Measurements from ENCODE around the gene RBSN.
A peak's percentile ranks its signal among the peaks of the same experiment; 100 is the strongest.
"Not testable (repeated sequence)": the region's sequence is repeated elsewhere in the genome, so short reads cannot be mapped to it uniquely, and the experiment has no call there.

Gene RBSN

DNA sequence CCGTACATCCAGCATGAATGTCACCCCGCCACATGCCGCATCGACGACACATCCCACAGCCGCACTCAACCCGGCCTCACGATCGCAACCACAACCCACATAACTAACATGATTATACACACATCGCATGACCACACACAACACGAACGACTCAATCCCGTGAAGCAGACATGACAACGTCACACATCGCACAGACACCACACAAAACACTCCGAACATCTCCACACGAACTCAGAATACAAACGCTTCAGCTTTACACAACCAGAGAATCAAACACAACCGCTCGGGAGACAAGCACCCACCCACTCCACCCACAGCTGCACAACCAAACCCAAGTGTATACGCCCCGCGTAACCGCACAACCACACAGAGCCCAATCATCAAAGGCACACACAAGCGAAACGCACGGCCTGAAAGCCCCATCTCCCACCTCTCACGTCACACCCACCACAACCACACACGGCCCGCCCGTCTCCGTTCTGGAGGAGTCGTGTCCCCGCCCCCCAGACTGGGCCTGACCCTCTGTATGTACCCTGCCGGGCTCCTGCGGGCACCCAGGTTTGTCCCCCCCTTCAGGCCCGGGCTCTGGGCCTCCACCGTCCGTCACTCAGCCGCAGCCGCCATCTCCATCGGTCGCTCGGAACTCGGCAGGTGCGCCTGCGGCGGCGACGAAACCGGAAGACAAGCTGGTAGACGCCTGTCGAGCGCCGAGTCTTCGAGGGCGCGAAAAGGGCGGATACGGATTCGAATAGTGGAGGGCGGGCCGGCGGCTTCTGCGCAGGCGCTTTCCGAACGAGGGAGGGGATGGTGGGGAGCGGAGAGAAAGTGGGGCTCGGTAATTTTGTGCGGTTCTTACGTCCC, at the start of gene RBSN:
Gene RBSN, minus strand, starts transcription at position 646 of the 861 bp plus-strand sequence. CDS start 3,028 bp downstream, outside the sequence.
- DNase-seq, result peak; percentile 92 to 94

DNA sequence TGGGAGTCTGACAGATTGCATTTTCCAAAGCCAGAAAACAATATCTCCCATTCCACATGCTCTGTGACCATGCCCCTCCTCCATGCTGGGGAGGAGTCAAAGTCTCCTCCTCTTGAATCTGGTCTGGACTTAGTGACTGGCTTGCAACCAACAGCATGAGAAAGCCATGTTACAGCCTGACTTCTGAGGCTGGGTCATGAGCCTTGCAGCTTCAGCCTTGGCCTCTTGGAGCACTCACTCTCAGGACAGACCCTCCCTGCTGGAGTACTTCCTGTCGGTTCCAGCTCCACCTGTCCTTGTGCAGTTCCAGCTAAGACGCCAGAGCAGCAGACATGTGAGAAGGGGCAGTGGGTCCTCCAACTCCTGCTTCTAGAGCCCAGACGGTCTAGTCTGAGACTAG, 49.7 kb upstream of the RBSN start:
- DNase-seq, result no peak

GRCh38 chr3:15136885-15137284, 37.9 kb upstream of the RBSN start:
- DNase-seq, result not testable (repeated sequence)

GRCh38 chr3:15134968-15135367, 36.0 kb upstream of the RBSN start:
- DNase-seq, result not testable (repeated sequence)

DNA sequence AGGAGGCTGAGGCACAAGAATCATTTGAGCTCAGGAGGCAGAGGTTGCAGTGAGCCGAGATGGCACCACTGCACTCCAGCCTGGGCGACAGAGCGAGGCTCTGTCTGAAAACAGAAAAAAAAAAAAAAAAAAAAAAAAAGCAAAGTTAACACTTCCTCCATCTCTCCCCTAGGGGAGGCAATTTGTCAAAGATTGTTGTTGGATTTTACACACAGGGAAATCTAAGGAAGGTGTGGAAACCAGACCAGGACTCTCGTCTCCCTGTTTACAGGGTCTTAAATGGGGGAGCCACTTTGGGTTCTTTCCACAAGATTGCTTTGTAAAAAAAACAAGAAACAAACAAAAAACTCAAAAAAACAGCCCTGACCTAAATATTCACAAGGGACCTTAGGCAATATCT, 29.5 kb upstream of the RBSN start:
- not testable (repeated sequence) for DNase-seq

DNA sequence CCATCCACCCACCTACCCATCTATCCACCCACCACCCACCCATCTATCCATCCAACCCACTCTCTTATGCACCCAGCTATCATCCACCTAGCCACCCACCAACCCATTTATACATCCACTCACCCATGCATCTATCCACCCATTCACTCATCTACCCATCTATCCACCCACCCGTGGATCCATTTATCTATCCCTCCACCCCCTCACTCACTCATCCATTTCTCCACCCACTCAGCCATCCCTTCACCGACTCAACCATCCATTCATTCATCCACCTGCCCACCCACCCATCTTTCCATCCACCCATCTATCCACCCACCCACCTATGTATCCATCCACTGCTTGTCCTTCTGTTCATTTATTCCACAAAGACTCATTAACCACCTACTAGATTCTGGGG, 28.0 kb upstream of the RBSN start:
- DNase-seq, result not testable (repeated sequence)

DNA sequence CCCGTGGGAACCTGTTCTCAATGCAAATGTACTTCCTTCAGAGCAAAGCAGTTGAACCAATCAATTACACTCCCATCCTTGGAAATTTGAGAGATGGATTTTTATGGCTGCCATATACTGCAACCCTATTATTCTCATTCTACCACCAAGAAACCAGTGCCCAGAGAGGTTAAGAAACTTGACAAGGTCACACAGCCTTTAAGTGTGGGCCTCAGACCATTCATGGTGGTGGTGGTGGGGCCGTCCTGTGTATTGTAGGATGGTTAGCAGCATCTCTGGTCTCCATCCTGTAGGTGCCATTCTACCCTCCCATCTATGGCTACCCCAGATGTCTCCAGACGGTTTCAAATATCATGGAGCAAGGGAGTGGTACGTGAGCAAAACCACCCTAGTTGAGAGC, 23.4 kb upstream of the RBSN start:
- no peak for DNase-seq

GRCh38 chr3:15121936-15122335, 23.0 kb upstream of the RBSN start:
- DNase-seq, result no peak

DNA sequence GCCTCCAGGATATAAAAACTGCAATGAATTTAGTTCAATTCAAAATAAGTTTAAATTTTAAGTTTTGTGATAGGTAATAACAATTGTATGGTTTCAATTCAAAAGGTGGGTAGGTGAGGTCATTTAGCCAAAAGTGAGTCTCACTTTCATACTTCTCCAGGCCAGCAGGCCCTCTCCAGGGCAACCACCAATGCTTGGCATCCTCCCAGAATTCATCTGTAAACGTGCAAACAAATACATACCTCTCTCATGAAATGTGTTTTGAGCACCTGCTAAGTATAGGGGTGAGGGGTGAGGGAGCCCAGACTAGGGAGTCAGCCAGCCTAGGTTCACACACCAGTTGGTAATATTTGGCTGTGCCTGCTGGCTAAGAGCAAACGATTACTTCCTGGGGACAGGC, 22.0 kb upstream of the RBSN start:
- DNase-seq, result no peak

GRCh38 chr3:15117011-15117410, 18.1 kb upstream of the RBSN start:
- no peak for DNase-seq

DNA sequence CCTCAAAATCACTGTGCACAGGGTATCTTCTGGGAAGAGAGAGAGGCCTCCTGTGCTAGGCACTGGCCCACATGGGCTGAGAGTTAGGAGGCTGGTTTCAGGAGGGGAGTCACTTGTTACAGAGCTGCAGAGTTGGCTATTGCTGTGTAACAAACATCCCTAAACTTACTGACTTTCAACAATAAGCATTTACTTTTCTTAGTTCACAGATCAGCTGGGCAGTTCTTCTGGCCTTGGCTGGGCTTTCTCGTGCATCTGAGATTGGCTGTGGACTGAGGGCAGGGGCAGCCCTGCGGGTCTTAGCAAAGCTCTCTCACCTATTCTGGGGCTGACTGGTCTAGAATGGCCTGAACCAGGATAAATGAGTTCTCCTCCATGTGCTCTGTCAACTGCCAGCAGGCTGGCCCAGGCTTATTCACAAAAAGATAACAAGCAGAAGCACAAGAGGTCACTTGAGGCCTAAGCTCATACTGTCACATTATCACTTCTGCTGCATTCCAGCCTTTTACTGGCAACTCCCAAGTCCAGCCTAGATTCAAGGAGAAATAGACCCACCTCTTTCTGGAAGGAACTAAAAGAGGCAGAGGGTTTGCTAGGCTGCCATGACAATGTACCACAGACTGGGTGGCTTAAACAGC, 17.2 kb upstream of the RBSN start:
- no peak for DNase-seq

GRCh38 chr3:15114466-15115358, 15.8 kb upstream of the RBSN start:
- no peak for DNase-seq

- DNase-seq, result no peak
Measured at GRCh38 chr3:15113884-15114283, 14.9 kb upstream of the RBSN start.

- DNase-seq, result no peak
Measured at GRCh38 chr3:15113471-15113870, 14.5 kb upstream of the RBSN start.

DNA sequence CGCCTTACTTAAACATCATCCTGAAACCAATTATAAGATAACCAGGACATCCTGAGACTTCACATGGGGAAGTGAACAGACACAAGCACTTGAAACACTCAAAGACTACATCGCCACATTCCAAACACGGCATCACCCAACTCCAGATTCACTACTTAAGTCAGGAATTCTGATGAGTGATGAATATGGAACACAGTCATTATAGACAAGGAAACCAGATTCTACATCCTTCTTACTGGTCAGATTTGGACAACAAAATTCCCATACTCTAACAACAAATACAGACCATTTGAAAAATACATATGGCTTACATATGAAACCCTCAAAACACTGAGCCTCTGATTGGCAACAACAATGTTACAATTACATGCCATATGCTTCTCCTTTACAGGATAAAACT, 13.1 kb upstream of the RBSN start:
- no peak for DNase-seq

- no peak for DNase-seq
Measured at GRCh38 chr3:15110206-15110605, 11.3 kb upstream of the RBSN start.

DNA sequence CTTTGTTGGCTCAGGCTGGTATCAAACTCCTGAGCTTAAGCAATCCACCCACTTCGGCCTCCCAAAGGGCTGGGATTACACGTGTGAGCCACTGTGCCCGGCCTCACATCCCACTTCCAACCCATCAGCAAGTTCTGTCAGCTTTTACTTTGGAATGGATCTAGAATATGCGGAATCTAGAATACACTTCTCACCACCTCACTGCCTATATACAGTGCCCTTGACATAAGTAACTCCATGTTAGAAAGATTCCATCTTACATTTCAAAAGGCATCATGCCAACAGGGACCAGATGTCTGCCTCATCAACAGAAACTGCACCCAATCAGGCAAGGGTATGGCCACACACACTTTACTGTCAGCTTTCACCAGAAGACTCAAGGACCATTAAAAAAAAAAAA, 9.9 kb upstream of the RBSN start:
- no peak for DNase-seq

DNA sequence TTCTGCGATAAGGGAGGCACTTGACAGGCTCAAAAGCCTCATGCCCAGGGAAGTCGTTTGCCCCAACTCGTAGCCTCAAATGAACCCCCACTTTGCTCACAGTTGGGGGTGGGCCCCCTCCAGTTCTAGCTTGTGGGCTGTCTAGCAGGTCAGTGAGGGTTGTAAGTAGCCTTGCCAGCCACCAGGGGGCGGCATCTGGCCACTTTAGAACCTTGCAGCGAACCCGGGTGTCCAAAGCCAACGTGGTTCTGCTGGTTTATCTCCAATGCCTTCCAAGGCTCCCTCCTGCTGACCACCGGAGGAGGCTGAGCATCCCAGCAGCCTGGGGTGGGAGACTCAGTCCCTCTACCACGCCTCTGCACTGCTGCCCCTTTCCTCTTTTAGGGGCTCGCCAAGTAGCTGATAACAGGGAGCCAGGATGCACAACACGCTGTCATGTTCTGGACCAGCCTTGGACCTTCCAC, 9.2 kb upstream of the RBSN start:
- peak; percentile 58 to 72 for DNase-seq

DNA sequence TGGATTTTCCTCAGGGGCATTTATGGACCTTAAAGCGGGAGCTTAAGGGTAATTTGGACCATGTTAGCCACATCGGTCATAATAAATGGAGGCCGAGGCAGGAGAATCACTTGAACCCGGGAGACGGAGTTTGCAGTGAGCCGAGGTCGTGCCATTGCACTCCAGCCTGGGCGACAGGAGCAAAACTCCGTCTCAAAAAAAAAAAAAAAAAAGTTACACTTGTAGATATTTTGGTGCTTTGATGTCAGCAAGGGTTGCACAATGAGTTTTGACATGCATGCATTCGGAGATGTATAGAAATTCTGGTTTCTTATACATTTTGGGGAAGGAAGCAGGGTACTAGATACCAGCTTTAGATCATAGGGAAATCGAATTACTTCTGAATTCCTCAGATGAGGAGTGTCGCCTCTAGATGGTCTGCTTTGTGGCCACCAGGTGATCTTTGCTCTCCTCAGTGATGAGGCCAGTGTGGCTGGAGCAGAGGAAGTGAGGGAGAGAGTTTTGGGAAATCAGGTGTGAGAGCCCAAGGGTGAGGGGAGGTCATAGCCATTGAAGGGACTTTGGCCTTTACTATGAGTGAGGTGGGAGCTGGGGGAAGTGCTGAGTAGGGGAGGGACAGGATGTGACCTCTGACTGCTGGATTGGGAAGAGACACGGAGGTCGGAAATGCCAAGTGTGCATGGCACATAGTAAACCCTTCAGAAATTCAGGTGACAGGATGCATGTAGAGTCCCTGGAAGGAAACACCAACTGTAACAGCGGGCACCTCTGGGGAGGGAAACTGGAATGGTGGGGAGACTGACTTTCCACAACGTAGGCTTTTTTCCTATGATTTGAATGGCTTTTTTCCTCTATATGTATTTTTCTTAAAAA, 8.4 kb upstream of the RBSN start:
- no peak for DNase-seq

GRCh38 chr3:15102836-15103235, 3.9 kb upstream of the RBSN start:
- no peak for DNase-seq

DNA sequence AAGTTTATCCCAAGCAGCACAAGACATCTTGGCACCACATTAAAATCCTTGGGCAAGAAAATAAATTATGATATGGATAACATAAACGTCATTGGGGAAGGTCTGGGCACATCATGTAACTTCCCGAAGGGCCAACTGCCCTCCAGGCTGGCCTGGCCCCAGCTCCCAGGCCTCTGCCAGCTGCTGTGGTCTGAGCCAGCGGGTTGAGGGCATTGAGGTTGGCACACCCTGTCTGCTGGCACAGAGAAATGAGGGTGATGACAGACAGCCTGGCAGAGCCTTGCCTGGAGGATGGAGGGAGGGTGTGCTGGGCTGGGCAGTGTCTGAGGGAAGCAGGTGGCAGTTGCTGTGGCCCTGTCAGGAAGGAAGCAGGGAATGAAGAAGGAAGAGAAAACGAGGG, 3.3 kb upstream of the RBSN start:
- no peak for DNase-seq
